22Rv1 (cell line): ENCODE data around the gene KRTAP9-2.

Experiments used
- ZFX ChIP-seq: fragments of 450-650 bp; IDR thresholded peaks from 2 replicates; pipeline ENCODE4 v1.6.1; 2017; ENCODE audit warnings: antibody characterized with exemption, borderline replicate concordance
- TF ChIP-seq, protein P1 (sequence below): fragments of 450-650 bp; IDR thresholded peaks from 2 replicates; pipeline ENCODE4 v1.5.1; 2017; ENCODE audit warnings: mild to moderate bottlenecking

GRCh38 chr17:41212524-41213169 is 13.8 kb upstream of the KRTAP9-2 start:
- TF ChIP-seq, protein P1, sequence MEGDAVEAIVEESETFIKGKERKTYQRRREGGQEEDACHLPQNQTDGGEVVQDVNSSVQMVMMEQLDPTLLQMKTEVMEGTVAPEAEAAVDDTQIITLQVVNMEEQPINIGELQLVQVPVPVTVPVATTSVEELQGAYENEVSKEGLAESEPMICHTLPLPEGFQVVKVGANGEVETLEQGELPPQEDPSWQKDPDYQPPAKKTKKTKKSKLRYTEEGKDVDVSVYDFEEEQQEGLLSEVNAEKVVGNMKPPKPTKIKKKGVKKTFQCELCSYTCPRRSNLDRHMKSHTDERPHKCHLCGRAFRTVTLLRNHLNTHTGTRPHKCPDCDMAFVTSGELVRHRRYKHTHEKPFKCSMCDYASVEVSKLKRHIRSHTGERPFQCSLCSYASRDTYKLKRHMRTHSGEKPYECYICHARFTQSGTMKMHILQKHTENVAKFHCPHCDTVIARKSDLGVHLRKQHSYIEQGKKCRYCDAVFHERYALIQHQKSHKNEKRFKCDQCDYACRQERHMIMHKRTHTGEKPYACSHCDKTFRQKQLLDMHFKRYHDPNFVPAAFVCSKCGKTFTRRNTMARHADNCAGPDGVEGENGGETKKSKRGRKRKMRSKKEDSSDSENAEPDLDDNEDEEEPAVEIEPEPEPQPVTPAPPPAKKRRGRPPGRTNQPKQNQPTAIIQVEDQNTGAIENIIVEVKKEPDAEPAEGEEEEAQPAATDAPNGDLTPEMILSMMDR: no peak
- no peak for TF ChIP-seq ZFX
